ENCODE data around the gene PLCXD3. TPM values are rescaled to one million over a fixed set of nuclear protein-coding genes. Genes with fewer than 3 reads are reported as not detected.

PLCXD3 gene
- total and polyA plus RNA-seq, 2 of the 8 experiments (the other 6 are each of a cell fraction or from before 2014, with no cell fraction given), result 0.03 to 0.07 TPM

DNA sequence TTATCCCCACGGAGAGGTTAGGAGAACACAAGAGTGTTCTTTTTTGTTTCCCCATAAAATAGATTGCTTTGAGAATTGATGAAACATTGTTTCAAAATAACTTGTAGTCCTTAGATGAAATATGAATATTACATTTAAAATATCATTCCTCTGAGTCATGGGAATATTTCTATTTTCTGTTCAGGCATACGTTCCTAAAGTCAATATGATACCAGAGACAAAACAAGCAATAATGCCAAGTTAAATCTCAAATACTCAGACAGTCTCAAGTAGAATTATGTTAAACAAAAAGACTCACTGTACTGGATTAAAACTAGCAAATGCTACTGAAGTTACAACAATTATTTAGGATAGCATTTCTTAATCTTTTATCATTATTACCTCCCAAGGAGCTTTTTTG lies 185.3 kb downstream of the PLCXD3 start:
- CTCF ChIA-PET (ENCODE audit: partially characterized antibody), result no interaction called here
- WGBS, 2 experiments (ENCODE audit: extremely low coverage in 1 of 2, insufficient coverage in 1 of 2, insufficient read length in 1 of 2, insufficient replicate concordance in 2 of 2, low coverage in 1 of 2, low lambda C conversion rate in 2 of 2, missing lambda C conversion rate in 1 of 2), result 93% methylated on average over 2 of the region's 2 CpGs; no CpG with 5 or more reads in 1 of the 2 experiments

More for the DNA sequence above, 185.3 kb downstream of the PLCXD3 start:
- H3K27ac ChIP-seq (ENCODE audit: low read depth, low read length), result no peak overlapping the region
- no peak overlapping the region for H2BK120ac ChIP-seq (replicated peaks; ENCODE audit: low read depth, low read length)
- no peak overlapping the region for H3K9ac ChIP-seq (replicated peaks in 1 of 4; ENCODE audit: extremely low read depth in 1 of 4, low read depth in 3 of 4, low read length in 3 of 4)
- no peaks in the 10 kb centered on the region for H3K36me3 ChIP-seq (ENCODE audit: control insufficient read depth in 2 of 4, insufficient read depth in 4 of 4, low read length in 3 of 4)
- H3K79me1 ChIP-seq (ENCODE audit: low read depth, low read length), result no peaks in the 10 kb centered on the region
- H4K8ac ChIP-seq (ENCODE audit: extremely low read depth, insufficient read depth, low read length), result no peak overlapping the region
- H4K5ac ChIP-seq (ENCODE audit: insufficient read length, low read depth, low read length), result no peak overlapping the region
- H3K14ac ChIP-seq (ENCODE audit: insufficient read length), result no peak overlapping the region
- no peaks in the 10 kb centered on the region for H3K4me1 ChIP-seq (replicated peaks in 1 of 4; ENCODE audit: control insufficient read depth in 3 of 4, insufficient read depth in 4 of 4, low read length in 3 of 4)
- no peaks in the 10 kb centered on the region for H3K9me3 ChIP-seq (ENCODE audit: insufficient read depth in 2 of 2, low read depth in 1 of 2, low read length in 1 of 2)
- no peak overlapping the region for H4K91ac ChIP-seq (replicated peaks; ENCODE audit: insufficient read length, low read length)
- H3K4ac ChIP-seq (replicated peaks; ENCODE audit: insufficient read length, low read depth, low read length), result no peak overlapping the region
- no peak for FAIRE-seq
- H3K27me3 ChIP-seq (replicated peaks in 1 of 4; ENCODE audit: control insufficient read depth in 3 of 4, extremely low read depth in 1 of 4, insufficient read depth in 3 of 4, low read length in 3 of 4), result no peaks in the 10 kb centered on the region
- no peak overlapping the region for H2BK5ac ChIP-seq (ENCODE audit: low read depth, low read length)
- H2AK5ac ChIP-seq (ENCODE audit: low read depth, low read length), result no peak overlapping the region
- no peaks in the 10 kb centered on the region for H3K23me2 ChIP-seq (ENCODE audit: low read depth, low read length)
- H3K4me3 ChIP-seq (ENCODE audit: extremely low read depth in 1 of 4, insufficient read depth in 2 of 4, low read depth in 3 of 4, low read length in 4 of 4), result no peak overlapping the region
- H3K23ac ChIP-seq (ENCODE audit: insufficient read length), result no peak overlapping the region
- no peak overlapping the region for H3K56ac ChIP-seq (replicated peaks; ENCODE audit: insufficient read length, low read depth, low read length)
- H2BK20ac ChIP-seq (ENCODE audit: low read length), result no peak overlapping the region
- H2AFZ ChIP-seq (ENCODE audit: low read length), result no peak overlapping the region
- H4K20me1 ChIP-seq (replicated peaks in 1 of 2; ENCODE audit: control insufficient read depth in 1 of 2, insufficient read depth in 2 of 2, low read length in 2 of 2), result no peaks in the 10 kb centered on the region
- no peak overlapping the region for H3K18ac ChIP-seq (ENCODE audit: extremely low read depth, low read length)
- no peak overlapping the region for H3K4me2 ChIP-seq (ENCODE audit: insufficient read depth in 1 of 2, low read depth in 2 of 2, low read length in 2 of 2)
- no peak for DNase-seq (ENCODE audit: low read depth in 1 of 2, low spot score in 2 of 2)
- H3K79me2 ChIP-seq (ENCODE audit: control insufficient read depth in 1 of 2, insufficient read depth in 2 of 2, low read length in 2 of 2), result no peaks in the 10 kb centered on the region
- TF ChIP-seq JUN (IDR thresholded peaks at IDR 0.05; ENCODE audit: low read depth, low read length) (no peak), POU5F1 (IDR thresholded peaks at IDR 0.05; ENCODE audit: low read depth, low read length) (no peak), RAD21 (IDR thresholded peaks at IDR 0.05 in 1 of 2, conservative IDR thresholded peaks at IDR 0.05 in 1 of 2; ENCODE audit: low read depth in 2 of 2, low read length in 2 of 2) (no peak)
- TF ChIP-seq, protein P1, sequence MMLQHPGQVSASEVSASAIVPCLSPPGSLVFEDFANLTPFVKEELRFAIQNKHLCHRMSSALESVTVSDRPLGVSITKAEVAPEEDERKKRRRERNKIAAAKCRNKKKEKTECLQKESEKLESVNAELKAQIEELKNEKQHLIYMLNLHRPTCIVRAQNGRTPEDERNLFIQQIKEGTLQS (IDR thresholded peaks at IDR 0.05; ENCODE audit: insufficient read depth, low read depth, low read length), result no peak
- no peak overlapping the region for H2BK15ac ChIP-seq (ENCODE audit: low read length)
- H2BK12ac ChIP-seq (ENCODE audit: low read depth, low read length), result no peak overlapping the region
- POLR2A ChIA-PET (ENCODE audit: partially characterized antibody), result no interaction called here
